Lower leg skin (tissue), 3 donors: ENCODE data around the gene KRT23.

Experiments used
- POLR2A ChIP-seq, 2 donors: fragments of 450-650 bp; IDR thresholded peaks; one replicate each; pipeline ENCODE4 v1.6.1; 2016 to 2017; ENCODE audit warnings: antibody characterized with exemption in 2 of 2, mild to moderate bottlenecking in 1 of 2, moderate library complexity in 1 of 2
- TF ChIP-seq, protein P1 (sequence below), 3 donors: fragments of 450-650 bp; IDR thresholded peaks; one replicate each; pipeline ENCODE4 v1.5.1; 2016; ENCODE audit warnings: antibody characterized with exemption in 3 of 3, mild to moderate bottlenecking in 3 of 3, moderate library complexity in 2 of 3

DNA sequence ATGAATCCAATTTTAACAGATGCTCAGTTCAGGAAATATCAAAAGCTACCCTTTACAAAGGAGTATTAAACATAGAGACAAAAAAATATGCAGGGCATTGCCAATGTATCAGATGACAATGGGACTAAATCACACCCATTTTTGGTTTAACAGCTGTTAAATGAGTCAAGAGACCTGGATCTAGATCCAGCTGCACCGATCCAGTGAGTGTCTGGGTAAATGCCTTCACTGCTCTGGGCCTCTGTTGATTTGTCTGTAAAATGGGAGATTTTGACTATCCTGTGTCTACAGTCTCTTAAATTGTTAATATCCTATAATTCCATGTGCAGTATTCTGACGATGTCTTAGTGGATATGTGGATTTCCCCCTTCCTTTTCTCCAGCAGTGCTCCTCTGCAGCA lies 16.4 kb downstream of the KRT23 start:
- no peak for TF ChIP-seq POLR2A (IDR thresholded peaks at IDR 0.05)
- TF ChIP-seq, protein P1, sequence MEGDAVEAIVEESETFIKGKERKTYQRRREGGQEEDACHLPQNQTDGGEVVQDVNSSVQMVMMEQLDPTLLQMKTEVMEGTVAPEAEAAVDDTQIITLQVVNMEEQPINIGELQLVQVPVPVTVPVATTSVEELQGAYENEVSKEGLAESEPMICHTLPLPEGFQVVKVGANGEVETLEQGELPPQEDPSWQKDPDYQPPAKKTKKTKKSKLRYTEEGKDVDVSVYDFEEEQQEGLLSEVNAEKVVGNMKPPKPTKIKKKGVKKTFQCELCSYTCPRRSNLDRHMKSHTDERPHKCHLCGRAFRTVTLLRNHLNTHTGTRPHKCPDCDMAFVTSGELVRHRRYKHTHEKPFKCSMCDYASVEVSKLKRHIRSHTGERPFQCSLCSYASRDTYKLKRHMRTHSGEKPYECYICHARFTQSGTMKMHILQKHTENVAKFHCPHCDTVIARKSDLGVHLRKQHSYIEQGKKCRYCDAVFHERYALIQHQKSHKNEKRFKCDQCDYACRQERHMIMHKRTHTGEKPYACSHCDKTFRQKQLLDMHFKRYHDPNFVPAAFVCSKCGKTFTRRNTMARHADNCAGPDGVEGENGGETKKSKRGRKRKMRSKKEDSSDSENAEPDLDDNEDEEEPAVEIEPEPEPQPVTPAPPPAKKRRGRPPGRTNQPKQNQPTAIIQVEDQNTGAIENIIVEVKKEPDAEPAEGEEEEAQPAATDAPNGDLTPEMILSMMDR (IDR thresholded peaks at IDR 0.05): no peak
